Skeletal muscle satellite cell (primary cell): ENCODE data around the gene DPP6.
"Not testable (repeated sequence)": the region's sequence is repeated elsewhere in the genome, so short reads cannot be mapped to it uniquely, and the experiment has no call there.

ENCODE experiments used
- H3K27me3 ChIP-seq: 2 replicates; pipeline ENCODE4 v1.7.0; 2013; ENCODE audit warnings: low read length; ENCODE audit not compliant: control insufficient read depth, insufficient read depth
- H3K36me3 ChIP-seq: 2 replicates; pipeline ENCODE4 v1.7.0; 2013; ENCODE audit warnings: mild to moderate bottlenecking, control low read depth, low read length; ENCODE audit not compliant: insufficient read depth
- H3K4me1 ChIP-seq: 2 replicates; pipeline ENCODE4 v1.7.0; 2013; ENCODE audit warnings: low read length; ENCODE audit not compliant: control insufficient read depth, insufficient read depth
- H3K4me2 ChIP-seq: 2 replicates; pipeline ENCODE4 v1.7.0; 2013; ENCODE audit warnings: mild to moderate bottlenecking, low read length
- H3K4me3 ChIP-seq: 2 replicates; pipeline ENCODE4 v1.7.0; 2013; ENCODE audit warnings: low read length
- H3K9ac ChIP-seq: 2 replicates; pipeline ENCODE4 v1.7.0; 2013; ENCODE audit warnings: mild to moderate bottlenecking, low read depth, low read length, moderate library complexity
- H3K9me3 ChIP-seq: replicated peaks from 2 replicates; pipeline ENCODE4 v1.7.0; 2013; ENCODE audit warnings: mild to moderate bottlenecking, control low read depth, low read length

The DPP6 gene

GRCh38 chr7:154672659-154673415 lies 620.6 kb downstream of the DPP6 start:
- Histone ChIP-seq H3K4me1 (no peaks in the 10 kb centered on the region), H3K9me3 (peaks cover 19% of the 10 kb centered on the region), H3K36me3 (no peaks in the 10 kb centered on the region), H3K9ac (no peak overlapping the region), H3K4me3 (no peak overlapping the region), H3K4me2 (no peak overlapping the region), H3K27me3 (no peaks in the 10 kb centered on the region)

GRCh38 chr7:154674191-154674590 lies 622.0 kb downstream of the DPP6 start:
- H3K9me3 ChIP-seq: peaks cover 19% of the 10 kb centered on the region
- no peaks in the 10 kb centered on the region for H3K4me1 ChIP-seq
- no peaks in the 10 kb centered on the region for H3K27me3 ChIP-seq
- H3K4me2 ChIP-seq: no peak overlapping the region
- H3K36me3 ChIP-seq: no peaks in the 10 kb centered on the region
- H3K4me3 ChIP-seq: no peak overlapping the region
- no peak overlapping the region for H3K9ac ChIP-seq

- H3K4me3 ChIP-seq: no peak overlapping the region
- no peak overlapping the region for H3K4me2 ChIP-seq
- H3K36me3 ChIP-seq: no peaks in the 10 kb centered on the region
- no peaks in the 10 kb centered on the region for H3K27me3 ChIP-seq
- H3K9me3 ChIP-seq: peaks cover 19% of the 10 kb centered on the region
- no peaks in the 10 kb centered on the region for H3K4me1 ChIP-seq
- no peak overlapping the region for H3K9ac ChIP-seq
Observed at GRCh38 chr7:154675560-154675959, 623.4 kb downstream of the DPP6 start.

- not testable (repeated sequence) for H3K27me3 ChIP-seq, H3K4me3 ChIP-seq, H3K36me3 ChIP-seq, H3K4me1 ChIP-seq, H3K4me2 ChIP-seq, H3K9ac ChIP-seq
- peaks cover 19% of the 10 kb centered on the region for H3K9me3 ChIP-seq
Observed at GRCh38 chr7:154676033-154676421, 623.8 kb downstream of the DPP6 start.

- Histone ChIP-seq H3K9me3 (peaks cover 19% of the 10 kb centered on the region), H3K9ac (no peak overlapping the region), H3K36me3 (no peaks in the 10 kb centered on the region), H3K4me3 (no peak overlapping the region), H3K27me3 (no peaks in the 10 kb centered on the region), H3K4me2 (no peak overlapping the region), H3K4me1 (no peaks in the 10 kb centered on the region)
Observed at GRCh38 chr7:154676422-154677073, 624.4 kb downstream of the DPP6 start.

- no peak overlapping the region for H3K9ac ChIP-seq
- no peaks in the 10 kb centered on the region for H3K27me3 ChIP-seq
- H3K9me3 ChIP-seq: peaks cover 19% of the 10 kb centered on the region
- no peak overlapping the region for H3K4me3 ChIP-seq
- H3K4me1 ChIP-seq: no peaks in the 10 kb centered on the region
- no peaks in the 10 kb centered on the region for H3K36me3 ChIP-seq
- no peak overlapping the region for H3K4me2 ChIP-seq
Observed at GRCh38 chr7:154677454-154677853, 625.3 kb downstream of the DPP6 start.

GRCh38 chr7:154678001-154678550 lies 625.9 kb downstream of the DPP6 start:
- not testable (repeated sequence) for H3K4me2 ChIP-seq, H3K4me1 ChIP-seq, H3K27me3 ChIP-seq, H3K36me3 ChIP-seq, H3K4me3 ChIP-seq, H3K9ac ChIP-seq
- peaks cover 19% of the 10 kb centered on the region for H3K9me3 ChIP-seq

GRCh38 chr7:154679379-154680053 lies 627.3 kb downstream of the DPP6 start:
- Histone ChIP-seq H3K36me3 (no peaks in the 10 kb centered on the region), H3K4me1 (no peaks in the 10 kb centered on the region), H3K4me3 (no peak overlapping the region), H3K9ac (no peak overlapping the region), H3K9me3 (peaks cover 21% of the 10 kb centered on the region), H3K4me2 (no peak overlapping the region), H3K27me3 (no peaks in the 10 kb centered on the region)

- Histone ChIP-seq H3K4me1 (no peaks in the 10 kb centered on the region), H3K27me3 (no peaks in the 10 kb centered on the region), H3K9me3 (peaks cover 8% of the 10 kb centered on the region), H3K4me3 (no peak overlapping the region), H3K36me3 (no peaks in the 10 kb centered on the region), H3K4me2 (no peak overlapping the region), H3K9ac (no peak overlapping the region)
Observed at GRCh38 chr7:154680894-154681659, 628.9 kb downstream of the DPP6 start.

- H3K4me1 ChIP-seq: no peaks in the 10 kb centered on the region
- H3K4me2 ChIP-seq: no peak overlapping the region
- no peaks in the 10 kb centered on the region for H3K36me3 ChIP-seq
- no peak overlapping the region for H3K4me3 ChIP-seq
- peaks cover 2% of the 10 kb centered on the region for H3K9me3 ChIP-seq
- H3K27me3 ChIP-seq: no peaks in the 10 kb centered on the region
- H3K9ac ChIP-seq: no peak overlapping the region
Observed at GRCh38 chr7:154682003-154682402, 629.8 kb downstream of the DPP6 start.
